GM13976 (cell line): Measurements from ENCODE around the gene COPG2.

Experiments
- DNase-seq: peaks from one replicate; pipeline ENCODE4 v3.0.0; 2012; ENCODE audit warnings: low spot score
- CTCF ChIP-seq: IDR thresholded peaks from 2 replicates; pipeline ENCODE4 v1.5.1; 2012; ENCODE audit warnings: borderline replicate concordance, mild to moderate bottlenecking; ENCODE audit not compliant: insufficient read depth; ENCODE audit errors: extremely low read depth, missing control alignments, control extremely low read depth
- in situ Hi-C: fragments of 300-500 bp; cut with MboI; formaldehyde crosslinking; loops from one replicate; pipeline ENCODE4 v1.12.0; 2022; ENCODE audit warnings: low sequenced_read_pairs, mixed read lengths, inconsistent platforms; ENCODE audit not compliant: unreplicated experiment

COPG2 gene

GRCh38 chr7:130468612-130469011 lies 199.9 kb downstream of the COPG2 start:
- in situ Hi-C loops = no loop called here
- TF ChIP-seq CTCF = no peak
- DNase-seq = no peak

GRCh38 chr7:130463553-130464434 lies 204.8 kb downstream of the COPG2 start:
- in situ Hi-C loops = no loop called here
- TF ChIP-seq CTCF = no peak
- no peak for DNase-seq

GRCh38 chr7:130461272-130461671 lies 207.3 kb downstream of the COPG2 start:
- DNase-seq = no peak
- no peak for TF ChIP-seq CTCF
- in situ Hi-C loops = no loop called here

GRCh38 chr7:130458257-130458656 lies 210.3 kb downstream of the COPG2 start:
- in situ Hi-C loops = no loop called here
- no peak for TF ChIP-seq CTCF
- peak; percentile 41 for DNase-seq
